Ovary (tissue), 3 donors: ENCODE measurements around the gene MYO15B.

Source experiments
- EP300 ChIP-seq: sonication (generic); formaldehyde crosslinking; IDR thresholded peaks from one replicate; pipeline ENCODE4 v1.6.1; 2017; ENCODE audit warnings: antibody characterized with exemption
- POLR2A ChIP-seq: fragments of 450-650 bp; IDR thresholded peaks from one replicate; pipeline ENCODE4 v1.6.1; 2017; ENCODE audit warnings: antibody characterized with exemption, mild to moderate bottlenecking, moderate library complexity
- TF ChIP-seq, protein P1 (sequence below), 3 donors: fragments of 450-650 bp in 2 of 3; fragments of 200-600 bp in 1 of 3; IDR thresholded peaks; one replicate each; pipeline versions ENCODE4 v1.5.1 to v1.8.0; 2016 to 2022; ENCODE audit warnings: antibody characterized with exemption in 3 of 3, mild to moderate bottlenecking in 1 of 3
- donor health status: DM: no; HTN: no; CAD: no.

DNA sequence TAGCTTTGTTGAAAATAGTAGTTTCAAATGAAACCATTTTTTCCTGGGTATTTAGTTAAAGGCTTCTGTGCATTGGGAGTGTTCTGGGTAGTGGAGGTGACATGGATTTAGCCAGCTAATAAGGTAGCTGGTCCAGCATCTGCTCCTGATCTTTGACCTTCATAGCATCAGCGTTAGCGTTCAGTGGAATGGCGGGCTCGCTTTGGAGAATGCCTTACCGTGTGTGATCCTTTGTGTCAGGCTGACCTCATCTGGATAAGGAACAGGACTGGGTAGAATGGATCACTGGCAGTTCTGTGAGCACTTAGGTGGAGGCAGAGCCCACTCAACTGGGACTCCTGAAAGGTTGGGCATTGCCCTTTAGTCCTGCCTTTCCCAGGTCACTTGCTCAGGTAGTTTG is 83.3 kb downstream of the MYO15B start:
- TF ChIP-seq, protein P1, sequence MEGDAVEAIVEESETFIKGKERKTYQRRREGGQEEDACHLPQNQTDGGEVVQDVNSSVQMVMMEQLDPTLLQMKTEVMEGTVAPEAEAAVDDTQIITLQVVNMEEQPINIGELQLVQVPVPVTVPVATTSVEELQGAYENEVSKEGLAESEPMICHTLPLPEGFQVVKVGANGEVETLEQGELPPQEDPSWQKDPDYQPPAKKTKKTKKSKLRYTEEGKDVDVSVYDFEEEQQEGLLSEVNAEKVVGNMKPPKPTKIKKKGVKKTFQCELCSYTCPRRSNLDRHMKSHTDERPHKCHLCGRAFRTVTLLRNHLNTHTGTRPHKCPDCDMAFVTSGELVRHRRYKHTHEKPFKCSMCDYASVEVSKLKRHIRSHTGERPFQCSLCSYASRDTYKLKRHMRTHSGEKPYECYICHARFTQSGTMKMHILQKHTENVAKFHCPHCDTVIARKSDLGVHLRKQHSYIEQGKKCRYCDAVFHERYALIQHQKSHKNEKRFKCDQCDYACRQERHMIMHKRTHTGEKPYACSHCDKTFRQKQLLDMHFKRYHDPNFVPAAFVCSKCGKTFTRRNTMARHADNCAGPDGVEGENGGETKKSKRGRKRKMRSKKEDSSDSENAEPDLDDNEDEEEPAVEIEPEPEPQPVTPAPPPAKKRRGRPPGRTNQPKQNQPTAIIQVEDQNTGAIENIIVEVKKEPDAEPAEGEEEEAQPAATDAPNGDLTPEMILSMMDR (IDR thresholded peaks at IDR 0.05): no peak
- TF ChIP-seq POLR2A (no peak), EP300 (no peak)
